Endothelial cell (in vitro differentiated cells): Measurements from ENCODE around the gene BRS3. TPM values are rescaled to one million over a fixed set of nuclear protein-coding genes. Genes with fewer than 3 reads are reported as not detected.
A peak's percentile ranks its signal among the peaks of the same experiment; 100 is the strongest.

Experiments
- DNase-seq: peaks from one replicate; pipeline ENCODE4 v3.0.0; 2021; ENCODE audit warnings: low spot score
- H3K27ac Mint-ChIP-seq: one replicate; pipeline ENCODE4 v1.8.0; 2021; ENCODE audit warnings: mixed read lengths, inconsistent platforms; ENCODE audit not compliant: unreplicated experiment
- H3K27me3 Mint-ChIP-seq: one replicate; pipeline ENCODE4 v1.8.0; 2021; ENCODE audit warnings: mild to moderate bottlenecking, moderate library complexity, mixed read lengths, inconsistent platforms; ENCODE audit not compliant: unreplicated experiment
- H3K36me3 Mint-ChIP-seq: one replicate; pipeline ENCODE4 v1.8.0; 2021; ENCODE audit warnings: mild to moderate bottlenecking, low read depth, mixed read lengths, inconsistent platforms; ENCODE audit not compliant: unreplicated experiment
- H3K4me1 Mint-ChIP-seq: one replicate; pipeline ENCODE4 v1.8.0; 2021; ENCODE audit warnings: mild to moderate bottlenecking, mixed read lengths, inconsistent platforms; ENCODE audit not compliant: unreplicated experiment
- H3K4me3 Mint-ChIP-seq: one replicate; pipeline ENCODE4 v1.8.0; 2021; ENCODE audit warnings: mild to moderate bottlenecking, mixed read lengths, inconsistent platforms; ENCODE audit not compliant: unreplicated experiment
- H3K9me3 Mint-ChIP-seq: one replicate; pipeline ENCODE4 v1.8.0; 2021; ENCODE audit warnings: mixed read lengths, inconsistent platforms; ENCODE audit not compliant: unreplicated experiment
- CTCF ChIP-seq: fragments of 200-600 bp; sonication (generic); IDR thresholded peaks from one replicate; pipeline ENCODE4 v1.5.0; 2021; ENCODE audit warnings: antibody characterized with exemption; ENCODE audit not compliant: unreplicated experiment
- total RNA-seq: library from RNA; stranded (reverse); fragmentation: NEBNext Ultra II Directional; extraction: Animal tissue kit (Norgen Biotek cat#: 25700); gene quantifications from one replicate; pipeline ENCODE4 v1.2.1, GENCODE V29; 2021; ENCODE audit not compliant: unreplicated experiment

The BRS3 gene
- total RNA-seq, 1 donor from 2014 or later = not detected

- Mint-ChIP-seq H3K4me1 (no peaks in the 10 kb centered on the region), H3K4me3 (no peak overlapping the region), H3K9me3 (no peaks in the 10 kb centered on the region), H3K27me3 (no peaks in the 10 kb centered on the region), H3K27ac (no peak overlapping the region), H3K36me3 (no peaks in the 10 kb centered on the region)
- DNase-seq = no peak
- TF ChIP-seq CTCF = no peak
Observed at GRCh38 chrX:136488706-136489105, 959 bp downstream of the BRS3 start.

GRCh38 chrX:136491832-136492231 is 4.1 kb downstream of the BRS3 start:
- no peak for TF ChIP-seq CTCF
- Mint-ChIP-seq H3K27ac (no peak overlapping the region), H3K27me3 (no peaks in the 10 kb centered on the region), H3K4me1 (no peaks in the 10 kb centered on the region), H3K9me3 (no peaks in the 10 kb centered on the region), H3K4me3 (no peak overlapping the region), H3K36me3 (no peaks in the 10 kb centered on the region)
- DNase-seq = no peak

GRCh38 chrX:136493011-136493410 is 5.3 kb downstream of the BRS3 start:
- no peak for DNase-seq
- no peaks in the 10 kb centered on the region for H3K4me1 Mint-ChIP-seq
- H3K9me3 Mint-ChIP-seq = no peaks in the 10 kb centered on the region
- no peak overlapping the region for H3K27ac Mint-ChIP-seq
- H3K4me3 Mint-ChIP-seq = no peak overlapping the region
- H3K36me3 Mint-ChIP-seq = peaks cover 3% of the 10 kb centered on the region
- TF ChIP-seq CTCF = no peak
- no peaks in the 10 kb centered on the region for H3K27me3 Mint-ChIP-seq

GRCh38 chrX:136495043-136495442 is 7.3 kb downstream of the BRS3 start:
- Mint-ChIP-seq H3K27ac (no peak overlapping the region), H3K36me3 (peaks cover 3% of the 10 kb centered on the region), H3K27me3 (no peaks in the 10 kb centered on the region), H3K4me3 (no peak overlapping the region), H3K4me1 (peaks cover 7% of the 10 kb centered on the region), H3K9me3 (no peaks in the 10 kb centered on the region)
- DNase-seq = no peak
- no peak for TF ChIP-seq CTCF

- Mint-ChIP-seq H3K9me3 (no peaks in the 10 kb centered on the region), H3K36me3 (peaks cover 3% of the 10 kb centered on the region), H3K27ac (peak overlapping the region; percentile 93), H3K4me3 (peak overlapping the region; percentile 92), H3K27me3 (no peaks in the 10 kb centered on the region), H3K4me1 (peaks cover 7% of the 10 kb centered on the region)
- TF ChIP-seq CTCF = no peak
- no peak for DNase-seq
Observed at GRCh38 chrX:136496186-136496763, 8.5 kb downstream of the BRS3 start.
